Lower lobe of right lung (tissue), 2 donors: ENCODE results near the gene CDK17. TPM values are rescaled to one million over a fixed set of nuclear protein-coding genes. Genes with fewer than 3 reads are reported as not detected.

ENCODE experiments used
- ATAC-seq, 2 donors: fragments of 200-7000 bp; cut with Tn5 transposase; one replicate each; pipeline ENCODE4 v1.9.1; 2020 to 2022; ENCODE audit warnings: mild to moderate bottlenecking in 2 of 2, moderate library complexity in 2 of 2
- DNase-seq: peaks from one replicate; pipeline ENCODE4 v3.0.0-alpha.2; 2020
- H3K27ac ChIP-seq: fragments of 200-600 bp; one replicate; pipeline ENCODE4 v1.8.0; 2022
- H3K27me3 ChIP-seq: fragments of 200-600 bp; one replicate; pipeline ENCODE4 v1.8.0; 2022; ENCODE audit warnings: low read depth
- H3K36me3 ChIP-seq: fragments of 200-600 bp; one replicate; pipeline ENCODE4 v1.8.0; 2022; ENCODE audit warnings: mild to moderate bottlenecking
- H3K4me1 ChIP-seq: fragments of 200-600 bp; one replicate; pipeline ENCODE4 v1.8.0; 2022
- H3K4me3 ChIP-seq: fragments of 200-600 bp; one replicate; pipeline ENCODE4 v1.8.0; 2022; ENCODE audit warnings: mild to moderate bottlenecking
- H3K9me3 ChIP-seq: fragments of 200-600 bp; one replicate; pipeline ENCODE4 v1.8.0; 2022
- CTCF ChIP-seq: fragments of 200-600 bp; IDR thresholded peaks from one replicate; pipeline ENCODE4 v1.8.0; 2022; ENCODE audit warnings: antibody characterized with exemption, mild to moderate bottlenecking
- intact Hi-C: fragments of 100-400 bp; cut with DNase I; formaldehyde crosslinking; loops from one replicate; pipeline ENCODE4 v1.11.0; 2022
- total RNA-seq: library from RNA; stranded (reverse); fragmentation: NEBNext Ultra II Directional; extraction: Animal tissue kit (Norgen Biotek cat#: 25700); gene quantifications from one replicate; pipeline ENCODE4 v1.2.1, GENCODE V29; 2021
- donor health status: DM: no; HTN: yes; CAD: no; lungs with severe emphysema.

The CDK17 gene
- total RNA-seq, 1 donor from 2014 or later: 41.7 TPM

GRCh38 chr12:96442906-96443305 is 42.7 kb upstream of the CDK17 start:
- ATAC-seq (no peak), DNase-seq (no peak)
- no peaks in the 10 kb centered on the region for H3K36me3 ChIP-seq
- no peak overlapping the region for H3K4me3 ChIP-seq
- no peak overlapping the region for H3K27ac ChIP-seq
- TF ChIP-seq CTCF: no peak
- intact Hi-C loops: no loop called here
- H3K9me3 ChIP-seq: no peaks in the 10 kb centered on the region
- no peaks in the 10 kb centered on the region for H3K27me3 ChIP-seq
- H3K4me1 ChIP-seq: peaks cover 20% of the 10 kb centered on the region

- Histone ChIP-seq H3K4me1 (peaks cover 18% of the 10 kb centered on the region), H3K27ac (no peak overlapping the region), H3K27me3 (no peaks in the 10 kb centered on the region), H3K9me3 (no peaks in the 10 kb centered on the region), H3K36me3 (no peaks in the 10 kb centered on the region), H3K4me3 (no peak overlapping the region)
- DNase-seq: no peak
- intact Hi-C loops: no loop called here
- no peak for ATAC-seq
- no peak for TF ChIP-seq CTCF
These were observed 41.6 kb upstream of the CDK17 start for GRCh38 chr12:96441816-96442215.

GRCh38 chr12:96438330-96438729 is 38.1 kb upstream of the CDK17 start:
- intact Hi-C loops: no loop called here
- no peaks in the 10 kb centered on the region for H3K9me3 ChIP-seq

GRCh38 chr12:96437171-96437445 is 36.9 kb upstream of the CDK17 start:
- Histone ChIP-seq H3K36me3 (no peaks in the 10 kb centered on the region), H3K4me1 (no peaks in the 10 kb centered on the region), H3K27ac (no peak overlapping the region), H3K27me3 (no peaks in the 10 kb centered on the region), H3K9me3 (no peaks in the 10 kb centered on the region), H3K4me3 (no peak overlapping the region)
- no peak for DNase-seq
- ATAC-seq: no peak
- TF ChIP-seq CTCF: no peak
- intact Hi-C loops: no loop called here

More at GRCh38 chr12:96438330-96438729, 38.1 kb upstream of the CDK17 start:
- Histone ChIP-seq H3K27me3 (no peaks in the 10 kb centered on the region), H3K4me1 (no peaks in the 10 kb centered on the region), H3K36me3 (no peaks in the 10 kb centered on the region), H3K4me3 (no peak overlapping the region), H3K27ac (no peak overlapping the region)
- DNase-seq (no peak), ATAC-seq (no peak)
- no peak for TF ChIP-seq CTCF

GRCh38 chr12:96436366-96437170 is 36.3 kb upstream of the CDK17 start:
- no peak overlapping the region for H3K27ac ChIP-seq
- no peaks in the 10 kb centered on the region for H3K36me3 ChIP-seq
- intact Hi-C loops: no loop called here
- H3K4me3 ChIP-seq: no peak overlapping the region
- no peaks in the 10 kb centered on the region for H3K4me1 ChIP-seq
- H3K27me3 ChIP-seq: no peaks in the 10 kb centered on the region
- DNase-seq (no peak), ATAC-seq (no peak)
- TF ChIP-seq CTCF: no peak
- H3K9me3 ChIP-seq: no peaks in the 10 kb centered on the region
